NCI-H1436 treated with DMSO at 0.1 percent for 48 hours (cell line): ENCODE data around the gene SOCS7.
"Not testable (repeated sequence)": the region's sequence is repeated elsewhere in the genome, so short reads cannot be mapped to it uniquely, and the experiment has no call there.

ENCODE experiments used
- DNase-seq: peaks from one replicate; lab custom pipeline; 2025; lab: John Stamatoyannopoulos, UW

The SOCS7 gene

DNA sequence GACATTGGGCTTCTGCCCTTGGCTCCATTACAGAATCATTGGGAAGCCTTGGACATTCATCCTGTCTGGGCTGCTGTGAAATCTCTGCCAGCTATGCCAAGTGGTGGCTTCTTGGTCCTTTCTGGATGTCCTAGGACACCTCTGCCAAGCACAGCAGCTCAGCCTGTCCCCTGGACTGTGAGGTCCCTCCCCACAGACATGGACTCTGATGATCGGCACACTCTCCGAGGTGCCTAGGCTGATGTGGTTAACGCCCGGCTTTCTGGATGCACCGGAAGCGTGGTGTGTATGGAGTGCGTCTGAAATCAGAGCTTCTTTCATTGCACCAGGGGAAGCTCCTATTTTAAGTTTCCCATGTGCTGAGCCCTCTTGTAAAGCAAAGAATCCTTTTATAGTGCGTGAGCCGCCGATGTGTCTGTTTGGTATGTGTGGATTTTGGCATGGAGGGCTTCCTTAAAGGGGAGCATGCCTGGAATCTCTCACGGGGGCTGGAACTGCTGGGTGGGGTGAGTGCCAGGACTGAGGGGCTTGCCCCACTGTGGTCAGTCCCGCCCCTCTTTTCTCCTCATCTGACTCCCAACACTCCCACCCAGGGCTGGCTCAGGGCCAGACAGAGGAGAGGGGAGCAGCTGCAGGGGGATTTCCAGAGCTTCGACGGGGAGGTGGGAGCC, 69.7 kb downstream of the SOCS7 start:
- DNase-seq, result no peak

DNA sequence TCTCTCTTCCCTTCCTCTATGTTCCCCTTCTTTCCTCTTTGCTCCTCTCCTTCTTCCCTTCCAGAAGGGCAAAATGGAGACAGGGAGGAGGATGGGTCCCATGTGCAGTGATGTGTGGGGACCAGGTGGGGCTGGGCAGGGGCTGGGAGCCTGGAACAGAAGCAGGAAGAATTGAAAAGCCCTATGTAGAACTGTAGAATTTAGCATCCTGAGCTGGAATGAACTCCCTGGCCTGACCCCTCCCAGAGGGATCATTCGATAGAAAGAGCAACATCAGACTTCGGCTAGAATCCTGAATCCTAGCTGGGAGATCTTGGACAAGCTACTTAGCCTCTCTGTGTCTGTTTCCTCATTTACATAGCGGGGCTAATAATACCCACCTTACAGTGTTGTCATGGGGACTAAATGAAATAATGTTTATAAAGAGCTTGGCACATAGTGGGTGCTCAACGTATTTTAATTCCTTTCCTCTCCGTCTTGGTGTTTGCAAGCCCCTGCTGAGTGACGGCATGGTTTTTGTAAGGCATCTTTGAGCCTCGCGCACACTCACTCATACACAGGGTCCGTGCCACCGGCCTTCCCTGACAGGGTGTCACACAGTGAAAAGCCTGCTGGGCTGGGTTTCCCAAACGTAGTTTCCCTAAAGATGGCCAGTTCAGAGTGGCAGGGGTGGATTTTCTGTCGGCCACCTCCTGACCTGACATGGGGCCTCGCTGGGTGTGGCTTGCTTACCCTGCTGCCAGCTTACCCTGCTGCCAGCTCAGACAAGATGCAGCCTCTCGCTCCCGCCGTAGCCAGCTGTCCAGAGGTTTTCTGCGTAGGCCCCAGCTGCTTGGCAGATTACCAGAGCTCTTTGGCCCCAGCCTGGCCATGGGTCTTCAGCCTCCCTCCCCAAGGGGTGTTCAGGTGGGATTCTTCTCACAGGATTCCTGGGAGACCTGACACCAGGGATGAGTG, 70.5 kb downstream of the SOCS7 start:
- no peak for DNase-seq

DNA sequence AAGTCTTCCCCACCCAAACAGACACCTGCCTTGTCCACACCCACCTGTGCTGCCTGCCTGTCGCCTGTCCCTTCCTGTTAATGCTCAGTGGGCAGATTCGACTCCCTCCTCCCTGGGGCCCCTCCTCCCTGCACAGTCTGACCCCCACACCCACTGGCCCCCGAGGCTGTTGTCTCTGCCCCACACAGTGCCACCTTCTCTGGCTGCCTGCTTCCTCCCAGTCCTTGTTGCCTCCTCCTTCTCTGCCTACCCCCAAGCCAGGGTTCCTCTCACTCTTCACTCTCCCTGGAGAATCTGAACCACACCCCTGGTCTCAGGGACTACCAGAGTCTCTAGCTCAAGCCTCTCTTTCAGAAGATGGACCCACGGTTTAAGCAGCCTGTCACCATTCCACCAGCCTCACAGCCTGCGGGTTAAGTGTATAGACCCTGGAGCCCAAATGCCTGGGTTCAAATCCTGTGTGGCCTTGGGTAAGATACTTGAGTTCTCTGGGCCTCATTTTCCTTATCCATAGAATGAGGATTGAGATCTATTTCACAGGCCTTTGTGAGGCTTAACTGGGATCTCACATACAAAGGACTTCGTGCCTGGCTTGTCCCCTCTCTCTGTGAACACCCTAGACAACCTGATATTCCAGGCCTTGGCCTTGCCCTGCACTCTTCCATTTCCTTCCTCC, 72.8 kb downstream of the SOCS7 start:
- DNase-seq, result no peak

DNA sequence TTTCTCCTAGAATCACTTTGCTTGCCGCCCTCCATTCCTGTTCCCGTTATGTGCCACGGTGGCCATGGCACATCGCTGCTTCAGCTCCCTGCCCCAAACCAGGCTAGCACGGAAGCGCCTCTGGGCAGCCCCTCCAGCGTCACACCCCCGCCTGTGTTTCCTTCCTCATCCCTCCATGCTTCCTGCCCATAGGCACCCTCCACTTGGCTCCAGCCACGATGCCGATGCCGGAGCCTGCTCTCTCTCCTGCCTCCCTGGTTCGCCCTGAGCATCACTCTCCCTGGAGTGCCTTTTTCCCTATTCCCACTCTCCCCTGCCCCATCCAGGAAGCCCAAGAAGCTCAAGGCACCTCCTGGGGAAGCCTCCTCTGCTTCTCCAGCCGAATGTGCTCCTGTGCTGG, 73.4 kb downstream of the SOCS7 start:
- no peak for DNase-seq

DNA sequence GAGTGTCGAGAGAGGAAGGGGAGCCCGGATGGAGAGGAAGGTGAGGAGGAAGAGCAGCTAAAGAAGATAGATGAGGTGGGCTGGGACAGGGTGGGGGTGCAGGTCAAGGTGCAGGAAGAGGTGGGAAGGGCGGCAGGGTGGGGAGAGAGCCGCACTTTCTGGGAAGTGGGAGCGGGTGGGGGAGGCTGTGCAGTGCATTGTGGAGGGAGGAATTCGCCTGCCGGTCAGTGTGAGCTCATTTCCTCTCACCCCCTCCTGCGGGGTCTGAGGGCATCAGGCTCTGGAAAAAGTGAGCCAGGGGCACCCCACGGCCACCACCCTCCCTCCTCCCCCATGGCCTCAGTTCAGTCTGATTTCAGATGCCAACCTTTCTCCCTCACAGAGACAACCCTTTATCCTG, 74.1 kb downstream of the SOCS7 start:
- no peak for DNase-seq

DNA sequence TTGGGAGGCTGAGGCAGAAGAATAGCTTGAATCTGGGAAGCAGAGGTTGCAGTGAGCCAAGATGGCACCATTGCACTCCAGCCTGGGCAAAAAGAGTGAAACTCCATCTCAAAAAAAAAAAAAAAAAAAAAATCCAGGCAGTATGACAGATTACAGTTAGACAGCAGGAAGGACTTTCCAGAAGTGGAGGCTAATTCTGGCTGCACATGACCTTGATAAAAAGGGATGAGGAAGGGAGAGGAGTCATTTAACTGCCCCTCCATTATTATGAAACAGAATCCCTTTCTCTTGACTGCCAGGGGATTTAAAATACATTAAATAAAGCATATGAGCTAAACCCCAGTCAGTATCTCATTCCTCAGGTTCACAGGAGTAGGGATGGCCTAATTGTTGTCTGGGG, 74.8 kb downstream of the SOCS7 start:
- DNase-seq, result no peak

DNA sequence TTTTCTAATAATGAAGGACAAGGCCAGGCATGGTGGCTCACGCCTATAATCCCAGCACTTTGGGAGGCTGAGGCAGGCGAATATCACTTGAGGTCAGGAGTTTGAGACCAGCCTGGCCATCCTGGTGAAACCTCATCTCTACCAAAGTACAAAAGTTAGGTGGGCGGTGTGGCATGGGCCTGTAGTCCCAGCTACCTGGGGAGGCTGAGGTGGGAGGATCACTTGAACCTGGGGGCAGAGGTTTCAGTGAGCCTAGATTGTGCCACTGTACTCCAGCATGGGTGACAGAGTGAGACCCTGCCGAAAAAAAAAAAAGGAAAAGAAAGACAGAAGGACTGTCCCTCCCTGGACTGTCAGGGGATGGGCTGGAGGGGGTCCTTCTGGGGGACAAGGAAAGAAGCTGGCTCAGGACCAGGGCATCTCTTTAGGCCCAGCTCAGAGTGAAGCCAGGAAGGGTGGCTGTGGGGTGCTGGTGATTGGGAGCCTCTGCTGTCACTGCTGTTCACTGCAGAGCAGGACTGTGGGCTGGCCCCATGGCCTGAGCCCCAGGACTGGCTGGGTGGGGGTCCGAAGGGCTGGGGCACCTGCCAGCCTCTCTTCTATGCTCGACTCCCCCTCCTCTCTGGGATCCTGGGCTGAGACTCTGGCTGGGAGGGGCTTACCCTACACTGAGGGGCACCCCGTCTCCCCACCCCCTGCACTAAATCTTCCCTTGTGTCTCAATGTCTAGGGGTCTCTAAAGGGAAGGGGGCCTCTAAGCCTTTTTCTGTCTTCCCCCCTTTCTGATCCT, 75.7 kb downstream of the SOCS7 start:
- DNase-seq, result no peak

DNA sequence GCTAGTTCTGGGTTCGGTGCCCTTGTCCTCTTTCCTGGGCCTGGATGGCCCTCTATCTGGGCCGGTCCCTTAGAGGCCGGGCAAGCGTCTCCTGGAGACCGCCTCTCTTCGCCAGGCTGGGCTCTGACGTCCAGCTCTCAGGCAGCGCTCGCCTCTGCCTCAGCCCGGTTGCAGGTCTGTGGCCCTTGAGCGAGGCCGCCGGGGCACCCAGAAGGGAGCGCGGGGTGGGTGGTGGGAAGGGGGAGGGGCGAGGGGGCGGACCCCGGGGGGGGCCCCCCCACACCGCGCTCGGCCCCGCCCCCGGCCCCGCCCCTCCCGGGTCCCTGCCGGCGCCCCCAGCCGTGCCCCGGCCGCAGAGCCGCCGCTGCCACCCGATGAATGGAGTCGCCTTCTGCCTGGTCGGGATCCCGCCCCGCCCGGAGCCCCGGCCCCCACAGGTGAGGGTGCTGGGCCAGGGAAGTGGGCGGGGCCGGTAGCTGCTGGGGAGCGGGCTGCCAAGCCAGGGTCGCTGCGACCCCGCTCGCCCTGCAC, 76.5 kb downstream of the SOCS7 start, which contains the start of gene ARHGAP23:
Gene ARHGAP23 (plus strand): TSS at position 353 of the 531 bp plus-strand sequence. CDS start 22 bp downstream, at position 375.
- DNase-seq, result no peak

DNA sequence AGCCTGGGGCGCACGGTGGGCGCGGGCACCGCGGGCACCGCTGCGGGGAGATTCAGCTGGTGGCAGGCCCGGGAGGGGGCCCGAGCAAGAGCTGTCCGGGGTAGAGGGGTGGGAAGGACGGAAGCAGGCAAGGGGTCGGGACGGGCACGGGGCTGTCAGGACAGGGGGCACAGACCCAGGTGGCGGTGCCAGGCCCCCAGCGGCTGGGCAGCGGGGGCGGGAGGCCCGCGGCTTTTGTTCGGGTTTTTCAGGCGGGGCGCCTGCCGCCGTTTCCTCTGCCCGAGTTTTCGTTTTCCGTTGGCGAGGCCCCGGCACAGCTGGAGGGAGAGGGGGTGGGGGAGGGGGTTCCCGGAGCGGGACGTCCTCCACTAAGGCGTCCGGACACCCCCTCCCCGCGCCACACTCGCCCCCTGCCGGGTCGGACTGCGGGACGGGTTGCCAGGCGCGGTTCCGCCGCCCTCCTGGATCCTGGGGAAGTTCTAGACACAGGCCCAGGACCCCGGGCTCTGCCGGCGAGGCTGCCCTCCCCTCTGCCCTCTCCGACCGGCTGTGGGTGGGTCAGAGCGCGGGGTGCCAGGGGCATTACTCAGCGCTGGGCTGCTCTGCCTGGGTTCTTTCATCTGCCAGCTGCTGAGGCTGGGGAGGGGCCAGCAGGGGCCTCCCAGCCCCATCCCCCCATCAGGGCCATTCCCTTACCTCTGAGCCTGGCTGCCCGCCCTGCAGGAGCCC, 77.2 kb downstream of the SOCS7 start:
- DNase-seq, result no peak

DNA sequence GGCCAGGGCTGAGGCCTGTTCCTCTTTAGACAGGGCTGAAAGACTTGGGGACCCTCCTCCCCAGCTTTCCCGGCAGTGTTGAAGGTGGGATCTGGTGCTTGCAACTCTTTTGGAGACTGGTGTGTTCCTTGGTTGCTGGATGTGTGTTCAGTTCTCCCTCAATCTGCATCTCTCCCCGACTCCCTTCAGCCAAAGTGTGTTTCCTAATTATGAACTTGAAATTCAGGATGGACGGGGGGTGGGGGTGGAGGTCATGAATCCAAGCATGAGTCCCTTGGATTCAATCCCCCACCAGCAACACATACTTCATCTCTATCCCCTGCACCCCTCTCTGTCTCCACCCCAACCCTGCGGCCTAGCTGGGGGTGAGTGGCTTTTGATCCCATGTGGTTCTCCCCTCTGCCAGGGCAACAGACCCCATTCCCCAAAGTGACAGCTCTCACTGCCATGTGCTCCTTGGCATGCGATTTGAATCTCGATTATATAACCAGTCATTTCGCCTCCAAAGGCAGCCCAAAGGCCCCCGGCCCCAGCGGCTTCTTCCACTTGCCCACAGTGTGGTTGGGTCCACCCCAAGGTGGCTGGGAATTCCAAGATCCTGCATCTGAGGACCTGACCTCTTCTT, 77.9 kb downstream of the SOCS7 start:
- no peak for DNase-seq

DNA sequence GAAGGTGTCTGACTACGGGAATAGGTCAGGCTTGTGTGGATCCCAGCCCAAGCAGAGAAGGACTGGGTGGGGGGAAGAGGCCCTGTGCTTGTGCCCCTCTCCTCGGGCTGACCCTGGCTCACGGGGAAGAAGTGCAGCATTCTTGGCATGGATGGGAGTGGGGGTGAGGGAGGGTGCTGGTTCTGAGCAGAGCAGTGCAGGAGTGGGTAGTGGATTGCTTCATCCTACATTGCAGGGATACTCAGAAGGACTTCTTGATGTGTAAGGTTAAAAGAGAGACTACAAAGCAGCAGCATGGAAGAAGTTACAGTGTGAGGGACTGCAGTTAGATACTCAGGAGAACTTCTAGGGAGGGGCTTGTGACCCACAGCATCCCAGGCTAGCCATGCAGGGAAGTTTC, 78.7 kb downstream of the SOCS7 start:
- no peak for DNase-seq

DNA sequence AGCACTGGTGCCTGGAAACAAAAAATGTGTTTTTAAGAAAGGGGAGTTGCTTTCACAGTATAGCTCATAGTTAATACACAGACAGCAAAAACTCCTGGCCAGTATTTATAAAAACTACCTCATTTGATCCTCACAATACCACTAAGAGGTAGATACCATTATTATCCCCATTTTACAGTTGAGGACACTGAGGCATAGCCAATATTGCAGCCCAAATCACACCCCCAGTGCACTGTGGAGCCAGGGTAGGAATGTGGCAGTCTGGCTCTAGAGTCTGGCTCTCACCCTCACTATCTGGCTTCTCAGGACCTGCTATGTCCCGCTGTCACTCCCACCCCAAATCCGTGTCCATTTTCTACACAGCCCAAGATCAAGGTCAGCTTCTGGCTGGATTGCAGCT, 79.2 kb downstream of the SOCS7 start:
- no peak for DNase-seq

DNA sequence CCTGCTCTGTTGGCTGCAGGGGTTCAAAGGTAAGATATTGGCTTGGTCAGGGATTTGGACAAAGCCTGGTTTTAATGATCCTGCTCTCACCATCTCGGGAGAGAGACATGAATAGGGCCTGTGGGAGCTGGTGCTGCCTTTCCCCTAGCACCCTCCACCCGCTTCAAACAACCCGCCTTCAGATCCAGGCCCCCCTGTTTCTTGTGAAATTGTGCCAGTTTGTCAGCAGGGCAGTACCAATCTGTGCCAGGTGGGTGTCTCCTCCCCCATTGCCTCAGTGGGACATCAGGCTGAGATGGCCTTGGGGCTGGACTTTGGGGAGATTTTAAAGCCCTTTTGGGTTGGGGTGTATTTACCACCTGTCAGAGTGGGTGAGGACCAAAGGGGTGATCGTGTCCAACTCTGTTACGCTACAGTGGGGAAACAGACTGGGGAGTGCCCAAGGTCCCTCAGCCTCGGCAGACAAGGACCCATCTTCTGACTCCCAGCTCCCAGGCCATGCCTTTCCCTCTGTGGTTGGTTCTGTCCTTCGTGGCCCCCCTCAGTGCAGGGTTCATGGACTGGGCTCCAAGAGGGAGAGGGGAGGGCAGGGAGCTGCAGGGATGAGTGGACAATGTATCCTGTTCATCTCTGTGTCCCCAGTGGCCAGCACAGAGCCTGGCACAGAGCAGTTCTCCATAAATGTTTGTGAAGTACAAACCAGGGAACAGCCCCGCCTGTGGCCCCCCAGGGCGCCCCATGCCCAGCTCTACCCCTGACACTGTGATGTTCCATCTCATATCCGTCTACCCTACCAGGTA, 79.9 kb downstream of the SOCS7 start:
- DNase-seq, result no peak

DNA sequence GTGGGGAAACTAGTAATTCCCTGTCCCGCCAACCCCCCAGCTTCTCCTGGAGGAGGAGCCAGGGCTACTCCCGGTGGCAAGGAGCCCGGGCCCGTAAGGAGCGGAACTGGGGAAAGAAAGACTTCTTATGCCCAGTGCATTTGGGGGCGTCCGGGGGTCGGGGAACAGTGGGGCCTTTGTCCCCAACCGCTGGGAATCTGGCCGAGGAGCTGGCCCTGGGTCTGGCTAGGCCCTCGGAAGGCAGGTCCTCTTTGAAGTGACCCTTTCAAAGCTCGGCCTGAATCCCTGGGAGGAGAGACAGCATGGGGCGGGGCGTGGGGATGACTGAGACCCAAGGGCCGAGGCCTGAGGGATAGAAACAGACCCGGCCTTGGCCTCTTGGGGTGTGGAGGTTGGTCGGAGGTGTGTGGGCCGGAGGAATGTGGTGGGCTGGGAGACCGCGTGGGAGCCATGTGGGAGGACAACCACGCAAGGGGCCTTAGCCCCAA, 82.6 kb downstream of the SOCS7 start:
- DNase-seq, result no peak

DNA sequence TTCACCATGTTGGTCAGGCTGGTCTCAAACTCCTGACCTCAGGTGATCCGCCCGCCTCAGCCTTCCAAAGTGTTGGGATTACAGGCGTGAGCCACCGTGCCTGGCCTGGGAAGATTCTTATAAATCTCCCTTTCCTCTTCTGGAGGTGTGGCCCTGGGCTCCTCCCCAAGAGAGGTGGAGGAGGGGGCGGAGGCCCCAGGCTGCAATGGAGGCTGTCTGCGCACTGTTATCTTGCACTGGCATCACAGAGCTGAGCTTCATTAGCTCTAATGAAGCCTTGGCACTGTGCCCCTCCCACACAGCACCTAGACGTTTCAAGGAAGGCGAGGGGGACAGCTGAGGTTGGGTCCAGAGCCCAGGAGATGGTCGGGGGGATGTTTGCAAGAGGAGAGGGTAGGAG, 84.2 kb downstream of the SOCS7 start:
- DNase-seq, result no peak

DNA sequence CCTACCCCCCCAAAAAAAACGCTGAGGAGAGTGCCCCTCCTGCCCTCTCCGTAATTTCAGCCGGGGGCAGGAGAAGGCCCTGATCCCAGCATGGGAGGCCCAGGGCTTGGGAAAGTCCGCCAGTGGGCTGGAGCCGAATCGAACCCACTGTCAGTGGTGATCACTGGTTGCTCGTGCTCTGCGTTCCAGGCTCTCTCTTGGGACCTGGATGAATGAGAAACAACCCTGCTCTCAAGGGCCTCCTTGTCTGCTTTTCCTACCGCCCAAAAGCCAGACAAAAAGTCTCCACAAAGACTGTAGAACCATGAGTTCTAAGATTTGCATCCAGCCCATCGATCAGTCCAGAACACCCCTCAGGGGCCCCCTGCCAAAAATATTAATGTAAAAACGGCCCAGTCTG, 84.7 kb downstream of the SOCS7 start:
- no peak for DNase-seq

DNA sequence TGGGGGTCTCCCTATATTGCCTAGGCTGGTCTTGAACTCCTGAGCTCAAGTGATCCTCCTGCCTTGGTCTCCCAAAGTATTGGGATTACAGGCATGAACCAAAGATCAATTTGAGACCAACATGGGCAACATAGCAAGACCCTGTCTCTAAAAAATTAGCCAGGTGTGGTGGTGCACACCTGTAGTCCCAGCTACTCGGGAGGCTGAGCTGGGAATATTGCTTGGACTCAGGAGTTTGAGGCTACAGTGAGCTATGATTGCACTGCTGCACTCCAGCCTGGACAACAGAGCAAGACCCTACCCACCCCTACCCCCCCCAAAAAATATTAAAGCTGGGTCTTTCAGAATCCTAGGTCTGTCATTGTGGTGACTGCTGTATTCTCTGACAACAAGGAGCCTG, 85.7 kb downstream of the SOCS7 start:
- not testable (repeated sequence) for DNase-seq

DNA sequence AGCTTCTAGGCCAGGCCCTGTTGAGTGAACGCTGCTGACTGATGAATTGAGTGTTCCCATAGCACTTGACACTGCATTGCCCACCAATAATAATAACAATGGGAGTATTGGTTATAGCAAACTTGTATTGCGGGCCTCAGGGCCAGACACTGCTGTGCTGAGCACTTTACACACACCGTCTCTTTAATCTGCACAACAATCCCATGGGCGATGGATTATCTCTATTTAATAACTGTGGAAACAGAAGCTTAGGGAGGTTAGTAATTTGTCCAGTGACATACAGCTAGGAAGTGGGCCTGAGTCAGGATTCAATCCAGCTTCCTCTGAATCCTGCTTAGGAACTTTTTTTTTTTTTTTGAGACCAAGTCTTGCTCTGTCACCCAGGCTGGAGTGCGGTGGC, 87.8 kb downstream of the SOCS7 start:
- DNase-seq, result no peak

DNA sequence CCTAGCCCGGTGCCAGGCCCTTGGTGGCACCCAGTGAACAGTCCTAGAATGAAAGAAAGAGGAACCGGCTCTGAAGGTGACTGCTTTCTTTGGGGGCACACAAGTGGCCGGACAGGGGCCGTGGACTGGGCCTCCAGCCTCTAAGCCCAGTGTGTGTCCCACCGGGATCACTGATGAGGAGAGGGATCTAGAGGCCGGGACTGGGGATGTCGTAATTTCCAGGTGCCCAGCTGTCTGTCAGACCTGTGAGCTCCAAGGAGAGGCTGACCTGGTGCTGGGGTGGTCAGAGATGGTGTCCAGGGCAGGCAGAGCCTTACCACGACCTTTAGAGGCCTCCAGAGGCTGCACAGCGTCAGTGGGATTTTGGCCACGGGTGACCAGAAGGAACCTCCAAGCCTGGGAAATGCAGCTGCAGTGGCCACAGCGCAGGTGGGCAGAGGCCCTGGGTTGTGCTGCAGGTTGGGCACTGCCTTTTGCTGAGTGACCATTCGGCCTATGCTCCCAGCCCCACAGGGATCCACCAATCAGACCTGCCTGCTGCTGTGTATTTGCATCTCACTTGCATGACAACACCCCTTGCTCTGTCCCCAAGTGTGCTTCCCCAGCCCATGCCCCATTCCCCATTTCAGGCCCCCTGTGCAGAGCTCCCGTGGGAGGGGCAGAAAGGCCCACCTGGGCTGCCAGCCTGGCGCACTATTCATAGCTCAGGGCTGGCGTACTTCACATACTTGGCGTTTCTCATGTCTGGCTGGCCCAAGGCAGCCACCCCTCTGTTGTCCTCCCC, 89.2 kb downstream of the SOCS7 start:
- no peak for DNase-seq
